Smooth muscle cell (in vitro differentiated cells): ENCODE measurements around the gene INSC. TPM values are rescaled to one million over a fixed set of nuclear protein-coding genes. Genes with fewer than 3 reads are reported as not detected.

Experiments used
- DNase-seq: peaks from one replicate; lab custom pipeline; 2025; ENCODE audit not compliant: unreplicated experiment; lab: John Stamatoyannopoulos, UW
- H2AFZ ChIP-seq: fragments of 200-600 bp; sonication (generic); 2 replicates; pipeline ENCODE4 v1.6.0; 2016; ENCODE audit warnings: antibody characterized with exemption, low read depth, mild to moderate bottlenecking
- H3F3A ChIP-seq: fragments of 200-600 bp; sonication (generic); 2 replicates; pipeline ENCODE4 v1.6.0; 2017; ENCODE audit warnings: antibody characterized with exemption, low read depth
- H3K27ac ChIP-seq: fragments of 200-600 bp; sonication (generic); 2 replicates; pipeline ENCODE4 v1.5.1; 2016; ENCODE audit warnings: low read depth, mild to moderate bottlenecking
- H3K27me3 ChIP-seq: fragments of 200-600 bp; sonication (generic); 2 replicates; pipeline ENCODE4 v1.6.1; 2016; ENCODE audit warnings: low read depth, mild to moderate bottlenecking
- H3K36me3 ChIP-seq: fragments of 200-600 bp; sonication (generic); 2 replicates; pipeline ENCODE4 v1.5.1; 2016; ENCODE audit warnings: low read depth
- H3K4me1 ChIP-seq: fragments of 200-600 bp; sonication (generic); 2 replicates; pipeline ENCODE4 v1.5.1; 2016; ENCODE audit warnings: low read depth
- H3K4me2 ChIP-seq: fragments of 200-600 bp; sonication (generic); 2 replicates; pipeline ENCODE4 v1.6.0; 2016; ENCODE audit warnings: mild to moderate bottlenecking
- H3K4me3 ChIP-seq: fragments of 200-600 bp; sonication (generic); 2 replicates; pipeline ENCODE4 v1.5.1; 2016; ENCODE audit warnings: mild to moderate bottlenecking
- H3K79me2 ChIP-seq: fragments of 200-600 bp; sonication (generic); 2 replicates; pipeline ENCODE4 v1.6.0; 2016; ENCODE audit warnings: low read depth, mild to moderate bottlenecking
- H3K9ac ChIP-seq: fragments of 200-600 bp; sonication (generic); 2 replicates; pipeline ENCODE4 v1.6.0; 2016; ENCODE audit warnings: low read depth
- H3K9me3 ChIP-seq: fragments of 200-600 bp; sonication (generic); replicated peaks from 2 replicates; pipeline ENCODE4 v1.5.1; 2016; ENCODE audit warnings: low read depth
- H4K20me1 ChIP-seq: fragments of 200-600 bp; sonication (generic); 2 replicates; pipeline ENCODE4 v1.6.0; 2016; ENCODE audit warnings: low read depth
- CTCF ChIP-seq: fragments of 200-600 bp; sonication (generic); IDR thresholded peaks from 2 replicates; pipeline ENCODE4 v1.5.1; 2017; ENCODE audit warnings: borderline replicate concordance, mild to moderate bottlenecking, antibody characterized with exemption; ENCODE audit not compliant: insufficient read depth, poor library complexity, severe bottlenecking
- WGBS: methylation state at CpG from one replicate; pipeline ENCODE4 v1.1.7; 2016; ENCODE audit warnings: low lambda C conversion rate; 5-methylcytosine and 5-hydroxymethylcytosine counted together
- polyA plus RNA-seq: library from polyadenylated mRNA; unstranded; fragments of >200 nt; fragmentation: Nextera tagmentation; extraction: Ambion mirVana; gene quantifications from 2 replicates; pipeline ENCODE4 v1.2.1, GENCODE V29; 2016
- total RNA-seq: library from RNA; depleted of rRNA; stranded (reverse); fragments of >200 nt; gene quantifications from 2 replicates; pipeline ENCODE4 v1.2.3, GENCODE V29; 2014

INSC gene
- total and polyA plus RNA-seq, 2 experiments from 2014 or later = not detected

DNA sequence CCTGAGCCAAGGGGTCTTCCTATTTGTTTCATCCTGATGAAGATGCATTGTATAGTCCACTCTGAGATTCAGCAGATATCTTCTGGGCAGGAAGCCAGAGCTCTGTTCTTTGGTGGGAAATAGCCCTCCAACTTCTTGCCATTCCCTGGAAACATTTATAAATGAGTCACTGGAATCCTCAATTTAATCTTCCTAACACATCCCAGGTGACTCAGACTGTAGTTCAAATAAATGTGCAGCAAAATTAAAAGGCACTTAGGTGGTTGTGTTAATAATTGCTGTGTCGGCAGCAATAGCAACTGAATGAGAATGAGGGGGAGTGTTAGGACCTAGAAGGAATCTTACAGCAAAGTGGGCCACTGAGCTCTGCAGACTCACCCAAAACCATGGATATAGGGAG lies 108.6 kb downstream of the INSC start:
- Histone ChIP-seq H2AFZ (no peak overlapping the region), H3K9me3 (no peaks in the 10 kb centered on the region), H3K27me3 (no peaks in the 10 kb centered on the region), H3K36me3 (no peaks in the 10 kb centered on the region), H3K4me2 (no peak overlapping the region), H3K27ac (no peak overlapping the region), H3K4me3 (no peak overlapping the region), H3K4me1 (no peaks in the 10 kb centered on the region), H4K20me1 (no peaks in the 10 kb centered on the region), H3K79me2 (no peaks in the 10 kb centered on the region), H3K9ac (no peak overlapping the region), H3F3A (no peaks in the 10 kb centered on the region)
- 75% methylated on average over 1 of the region's 1 CpG for WGBS
- no peak for TF ChIP-seq CTCF
- DNase-seq = no peak

GRCh38 chr11:15224466-15224865 lies 109.7 kb downstream of the INSC start:
- Histone ChIP-seq H3K27ac (no peak overlapping the region), H3F3A (no peaks in the 10 kb centered on the region), H2AFZ (no peak overlapping the region), H3K4me2 (no peak overlapping the region), H4K20me1 (no peaks in the 10 kb centered on the region), H3K36me3 (no peaks in the 10 kb centered on the region), H3K4me3 (no peak overlapping the region), H3K27me3 (no peaks in the 10 kb centered on the region), H3K9me3 (no peaks in the 10 kb centered on the region), H3K9ac (no peak overlapping the region), H3K4me1 (no peaks in the 10 kb centered on the region), H3K79me2 (no peaks in the 10 kb centered on the region)
- 81% methylated on average over 3 of the region's 3 CpGs for WGBS
- DNase-seq = no peak
- no peak for TF ChIP-seq CTCF

DNA sequence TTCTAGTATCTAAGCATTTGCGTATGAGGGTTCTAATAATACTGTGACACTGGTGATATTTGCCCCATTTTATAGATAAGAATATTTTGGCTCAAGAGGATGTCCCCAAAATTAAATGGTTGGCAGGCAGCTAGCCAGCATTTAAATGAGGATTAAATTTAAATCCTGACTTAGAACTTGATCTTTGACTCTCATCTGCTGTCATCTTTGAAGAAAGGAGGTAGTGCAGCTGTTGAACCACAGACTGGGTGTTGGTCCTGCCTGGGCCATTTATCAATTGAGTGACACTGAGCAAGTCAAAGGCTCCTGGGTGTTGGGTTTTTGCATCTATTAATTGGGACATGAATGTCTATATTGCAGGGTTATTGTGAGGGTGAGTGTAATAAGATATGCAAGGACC lies 112.3 kb downstream of the INSC start:
- no peak for TF ChIP-seq CTCF
- Histone ChIP-seq H3K4me3 (no peak overlapping the region), H4K20me1 (no peaks in the 10 kb centered on the region), H2AFZ (no peak overlapping the region), H3F3A (no peaks in the 10 kb centered on the region), H3K4me1 (no peaks in the 10 kb centered on the region), H3K9ac (no peak overlapping the region), H3K36me3 (no peaks in the 10 kb centered on the region), H3K27ac (no peak overlapping the region), H3K27me3 (no peaks in the 10 kb centered on the region), H3K4me2 (no peak overlapping the region), H3K9me3 (no peaks in the 10 kb centered on the region), H3K79me2 (no peaks in the 10 kb centered on the region)
- no peak for DNase-seq
- 88% methylated on average over 1 of the region's 1 CpG for WGBS

DNA sequence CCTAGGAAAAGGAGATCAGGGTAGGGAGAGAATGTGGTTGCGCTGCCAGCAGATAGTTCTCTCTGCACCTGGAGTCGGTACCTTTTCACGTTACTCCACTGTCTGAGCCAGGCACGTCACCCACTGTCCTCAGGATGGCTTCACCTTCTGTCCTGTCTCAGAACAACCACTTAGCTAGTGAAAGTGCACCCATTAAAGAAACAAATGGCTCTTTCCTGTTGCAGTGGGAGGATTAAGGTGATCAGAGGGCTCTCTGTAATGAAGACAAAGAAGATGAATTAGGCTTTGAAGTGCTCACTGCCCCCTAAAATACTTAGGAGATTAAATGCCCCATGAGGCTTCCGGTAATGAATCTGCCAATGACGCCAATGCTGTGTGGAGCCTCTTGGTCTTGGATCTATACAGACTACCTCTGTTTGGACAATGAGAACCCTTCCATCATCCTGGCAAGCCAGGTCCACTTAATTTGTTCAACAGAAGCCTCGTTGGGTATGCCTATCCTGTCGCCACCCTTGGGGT lies 113.7 kb downstream of the INSC start:
- Histone ChIP-seq H3K9ac (no peak overlapping the region), H3K4me3 (no peak overlapping the region), H4K20me1 (no peaks in the 10 kb centered on the region), H2AFZ (no peak overlapping the region), H3K36me3 (no peaks in the 10 kb centered on the region), H3K4me2 (no peak overlapping the region), H3K27me3 (no peaks in the 10 kb centered on the region), H3F3A (no peaks in the 10 kb centered on the region), H3K9me3 (no peaks in the 10 kb centered on the region), H3K79me2 (no peaks in the 10 kb centered on the region), H3K4me1 (no peaks in the 10 kb centered on the region), H3K27ac (no peak overlapping the region)
- TF ChIP-seq CTCF = no peak
- DNase-seq = no peak
- WGBS = 80% methylated on average over 8 of the region's 8 CpGs
